Measurements from ENCODE around the gene SYT1.

Gene SYT1

DNA sequence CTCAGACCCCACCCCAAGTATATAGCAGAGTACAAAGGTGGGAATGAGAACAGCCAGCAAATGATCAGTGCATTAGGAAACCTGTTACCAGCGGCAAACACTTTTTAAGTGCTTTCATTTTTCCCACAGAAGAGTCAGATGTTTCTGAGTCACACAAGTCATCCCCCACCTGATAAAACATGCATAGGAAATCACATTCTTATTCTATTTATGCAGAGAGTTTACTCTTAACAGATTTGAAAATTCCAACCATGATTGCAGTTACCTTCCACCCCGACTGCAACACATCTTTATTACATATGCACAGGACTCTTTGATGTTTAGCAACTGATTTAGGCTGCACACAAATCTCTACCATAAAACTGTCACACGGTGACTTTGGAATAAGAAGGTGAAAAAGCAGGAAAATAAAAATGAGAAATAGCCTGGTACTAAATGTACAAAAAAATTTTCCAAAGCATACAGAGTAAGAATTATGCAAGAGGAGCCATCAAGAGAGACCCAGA, 589.8 kb downstream of the SYT1 start:
- DNase-seq: no peak

DNA sequence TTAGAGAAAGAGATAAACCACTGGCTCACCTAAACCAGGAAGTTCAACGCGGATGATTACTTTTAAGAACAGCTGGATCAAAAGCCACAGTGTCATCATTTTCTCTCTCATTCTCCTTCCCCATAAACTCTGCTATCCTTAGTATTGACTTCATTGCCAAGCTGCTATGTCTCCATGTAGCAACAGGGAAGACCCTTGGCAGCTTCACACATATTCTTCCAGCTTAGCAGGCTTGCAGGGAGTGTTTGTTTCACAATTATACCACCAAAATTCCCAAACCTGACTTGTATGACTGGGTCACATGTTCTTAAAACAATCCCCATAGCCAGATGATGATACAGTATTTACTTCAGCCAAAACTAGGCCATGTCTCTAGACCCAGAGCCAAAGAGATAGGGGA, 590.7 kb downstream of the SYT1 start:
- no peak for DNase-seq

DNA sequence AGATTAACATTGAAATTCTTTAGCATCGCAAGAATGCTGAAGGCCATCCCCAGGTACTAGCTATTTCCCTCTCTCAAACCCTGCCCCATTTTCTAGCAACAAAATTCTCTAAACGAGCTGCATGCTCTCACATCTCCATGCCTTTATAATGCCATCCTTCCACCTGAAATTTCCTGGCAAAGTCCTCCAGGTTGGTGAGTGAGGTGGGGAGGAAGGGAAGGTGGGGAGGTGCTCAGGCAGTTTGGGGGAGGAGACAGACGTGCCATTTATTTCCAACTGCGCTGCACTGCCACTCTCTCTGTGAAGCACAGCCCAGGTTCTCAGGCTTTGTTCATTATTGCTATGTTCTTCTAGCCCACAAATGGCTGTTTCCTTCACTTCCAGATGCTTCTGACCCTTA, 617.7 kb downstream of the SYT1 start:
- DNase-seq: no peak

DNA sequence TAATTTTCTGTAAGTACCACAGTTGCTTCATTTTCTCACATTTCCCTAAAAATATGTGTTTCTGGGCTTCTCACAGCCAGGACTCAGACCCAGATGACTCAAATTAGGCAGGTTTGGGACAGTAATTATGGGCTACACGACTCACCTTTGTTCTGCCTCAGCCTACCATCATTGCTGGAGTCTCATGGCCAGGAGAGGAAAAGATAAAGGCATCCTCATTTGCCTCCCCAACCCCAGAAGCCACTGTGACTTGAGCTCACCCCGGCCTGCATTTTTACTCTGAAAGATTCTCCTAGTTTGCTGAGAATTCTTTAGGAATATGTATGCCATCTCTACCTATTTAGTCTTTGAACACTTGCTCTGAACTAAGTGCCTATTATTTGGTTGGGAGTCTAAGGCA, 618.3 kb downstream of the SYT1 start:
- no peak for DNase-seq

DNA sequence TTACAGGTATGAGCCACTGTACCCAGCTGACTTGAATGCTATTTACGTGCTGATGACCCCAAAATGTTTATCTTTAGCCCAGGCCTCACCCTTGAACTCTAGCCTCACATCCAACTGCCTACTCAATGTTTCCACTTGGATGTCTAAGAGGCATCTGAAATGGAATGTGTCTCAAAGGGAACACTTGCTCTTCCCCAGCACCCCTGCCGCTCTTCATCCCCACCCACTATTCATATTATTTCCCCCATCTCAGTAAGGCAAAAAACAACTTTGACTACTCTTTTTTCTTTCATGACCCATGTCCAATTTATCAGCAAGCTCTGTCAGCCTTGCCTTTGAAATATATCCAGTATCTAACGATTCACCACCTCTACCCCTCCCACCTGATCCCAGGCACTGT, 621.6 kb downstream of the SYT1 start:
- no peak for DNase-seq

DNA sequence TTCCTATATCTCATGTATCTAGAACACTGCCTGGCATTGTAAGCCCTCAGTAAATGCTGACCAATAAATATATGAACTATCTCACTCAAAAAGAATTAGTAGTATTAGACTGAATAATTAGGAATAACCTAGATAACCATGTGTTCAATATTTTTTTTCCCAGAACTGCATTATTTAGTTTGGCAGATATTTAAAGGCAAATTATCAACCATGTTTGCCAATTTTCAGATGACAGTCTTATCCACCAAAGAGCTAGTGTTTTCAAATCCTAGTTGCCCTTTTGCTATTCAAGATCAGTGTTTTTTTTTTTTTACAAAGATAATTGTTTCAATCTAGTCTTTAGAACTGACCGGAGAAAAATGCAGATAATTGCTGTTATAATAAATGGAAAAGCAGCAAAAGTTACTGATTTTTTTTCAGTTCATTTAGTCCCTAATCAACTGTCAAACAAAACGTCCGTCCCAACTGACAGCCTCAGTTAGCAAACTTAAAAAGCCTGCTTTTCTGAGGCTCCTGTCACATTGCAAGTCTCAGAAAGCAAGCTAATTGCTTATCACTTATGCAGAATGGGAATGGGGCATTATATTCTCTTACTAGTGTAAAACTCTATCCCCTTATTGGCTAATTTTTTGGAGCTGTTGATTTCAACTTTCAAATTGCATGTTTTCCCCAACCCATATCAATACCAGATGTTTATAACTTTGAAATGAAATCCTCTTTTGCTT, 623.0 kb downstream of the SYT1 start:
- no peak for DNase-seq
